IPS-18c (cell line): Measurements from ENCODE around the gene SCCPDH.
"Not testable (repeated sequence)": the region's sequence is repeated elsewhere in the genome, so short reads cannot be mapped to it uniquely, and the experiment has no call there.

Source experiments
- H3K4me3 ChIP-seq: 2 replicates; pipeline ENCODE4 v1.7.0; 2013; ENCODE audit warnings: low read depth, mild to moderate bottlenecking, low read length, moderate library complexity; ENCODE audit not compliant: insufficient read depth
- H3K9me3 ChIP-seq: one replicate; pipeline ENCODE4 v1.6.1; 2013; ENCODE audit warnings: mild to moderate bottlenecking, low read length, moderate library complexity; ENCODE audit not compliant: control insufficient read depth, insufficient read depth

The SCCPDH gene, protein sequence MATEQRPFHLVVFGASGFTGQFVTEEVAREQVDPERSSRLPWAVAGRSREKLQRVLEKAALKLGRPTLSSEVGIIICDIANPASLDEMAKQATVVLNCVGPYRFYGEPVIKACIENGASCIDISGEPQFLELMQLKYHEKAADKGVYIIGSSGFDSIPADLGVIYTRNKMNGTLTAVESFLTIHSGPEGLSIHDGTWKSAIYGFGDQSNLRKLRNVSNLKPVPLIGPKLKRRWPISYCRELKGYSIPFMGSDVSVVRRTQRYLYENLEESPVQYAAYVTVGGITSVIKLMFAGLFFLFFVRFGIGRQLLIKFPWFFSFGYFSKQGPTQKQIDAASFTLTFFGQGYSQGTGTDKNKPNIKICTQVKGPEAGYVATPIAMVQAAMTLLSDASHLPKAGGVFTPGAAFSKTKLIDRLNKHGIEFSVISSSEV

DNA sequence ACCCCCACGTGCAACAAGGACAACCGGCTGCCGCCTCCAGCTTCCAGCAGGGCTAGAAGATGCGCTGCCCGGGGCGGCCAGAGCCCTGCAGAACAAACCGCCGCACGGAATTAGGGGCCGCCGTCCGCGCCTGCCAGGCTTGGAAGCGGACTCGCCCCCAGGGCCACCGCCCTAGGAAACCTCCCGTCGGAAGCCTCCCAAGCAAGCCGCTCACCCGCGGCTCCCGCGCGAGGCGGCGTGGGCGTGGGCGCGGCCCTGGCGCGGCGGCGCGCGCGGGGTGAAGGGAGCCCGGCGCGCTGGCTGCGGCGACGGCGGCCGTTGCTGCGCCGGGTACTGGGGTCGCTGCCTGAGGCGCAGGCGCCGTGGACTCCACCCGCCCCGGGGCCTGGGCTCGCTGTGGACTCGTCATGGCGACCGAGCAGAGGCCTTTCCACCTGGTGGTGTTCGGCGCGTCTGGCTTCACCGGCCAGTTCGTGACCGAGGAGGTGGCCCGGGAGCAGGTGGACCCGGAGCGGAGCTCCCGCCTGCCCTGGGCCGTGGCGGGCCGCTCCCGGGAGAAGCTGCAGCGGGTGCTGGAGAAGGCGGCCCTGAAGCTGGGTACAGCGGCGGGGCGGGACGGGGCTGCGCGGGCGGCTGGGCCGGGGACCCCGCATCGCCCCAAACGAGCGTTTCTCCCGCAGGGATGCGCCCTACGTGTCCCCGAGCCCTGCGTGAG is at the start of gene SCCPDH:
Gene SCCPDH, plus strand, starts transcription at position 394 of the 715 bp plus-strand sequence. Its CDS starts 14 bp downstream, at position 408.
- H3K9me3 ChIP-seq = peaks cover 3% of the 10 kb centered on the region
- H3K4me3 ChIP-seq = peak within 1 kb of the TSS; percentile 77

DNA sequence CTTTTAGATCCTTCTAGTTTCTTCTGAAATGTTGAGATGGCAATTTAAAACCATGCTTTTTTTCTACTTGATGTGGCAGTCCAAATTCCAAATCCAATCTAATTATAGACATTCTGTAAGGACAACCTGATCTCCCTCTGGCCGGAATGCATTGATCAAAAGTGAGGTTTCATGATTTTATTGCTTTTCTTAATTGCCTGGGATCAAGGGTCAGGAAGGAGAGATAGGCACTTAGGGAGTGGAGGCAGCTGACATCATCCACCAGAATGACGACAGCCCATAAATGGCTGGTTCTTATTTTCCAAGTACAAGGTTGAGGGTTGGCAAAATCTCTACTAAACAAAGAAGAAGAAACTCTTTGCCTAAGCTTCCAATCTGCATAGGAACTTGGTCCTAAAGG is 46.4 kb upstream of the SCCPDH start:
- Histone ChIP-seq H3K9me3 (no peaks in the 10 kb centered on the region), H3K4me3 (no peak overlapping the region)

DNA sequence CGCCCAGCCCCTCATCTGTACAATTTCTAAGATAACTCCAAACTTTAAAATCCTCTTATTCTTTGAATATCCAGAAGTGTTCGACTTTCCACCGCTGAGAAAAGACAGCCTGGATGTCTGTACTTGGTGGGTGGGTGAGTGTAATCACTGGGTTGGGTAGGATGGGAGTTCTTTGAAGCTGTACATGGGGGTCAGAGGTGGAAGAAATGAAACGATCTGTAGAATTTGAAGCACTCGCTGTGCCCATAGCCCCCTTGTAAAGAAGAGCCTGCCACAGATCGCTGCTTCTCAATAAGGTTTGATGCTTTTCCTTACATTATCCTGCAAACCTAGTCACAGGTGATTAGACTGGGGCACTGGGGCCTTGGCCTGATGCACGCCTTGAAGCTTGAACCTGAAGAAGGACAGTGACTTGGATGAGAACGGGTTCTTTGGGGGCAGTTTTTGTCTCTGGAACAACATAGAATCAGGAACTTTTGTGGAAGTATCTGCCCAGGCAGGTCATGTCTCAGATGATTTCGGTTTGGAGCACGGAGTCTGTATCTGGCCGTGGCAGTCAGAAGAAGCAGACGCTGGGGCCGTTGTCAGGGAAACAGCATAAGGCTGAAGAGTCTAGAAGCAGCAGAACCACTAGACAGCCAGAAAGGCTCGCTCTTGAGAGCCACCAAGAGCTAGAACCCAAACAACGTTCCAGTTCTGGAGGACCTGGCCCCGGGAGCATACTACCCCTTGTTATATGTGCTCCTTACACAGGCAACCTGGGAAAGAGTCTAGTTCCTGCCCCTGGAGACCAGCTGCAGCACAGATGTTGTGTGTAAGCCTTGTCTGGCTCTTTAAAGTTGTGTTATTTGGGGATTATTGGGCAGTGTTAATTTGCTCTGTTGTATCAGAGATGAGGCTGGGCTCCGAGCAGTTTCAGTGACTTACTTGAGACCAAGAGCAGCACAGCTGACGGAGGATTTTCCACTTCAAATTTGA is 45.1 kb upstream of the SCCPDH start:
- Histone ChIP-seq H3K4me3 (no peak overlapping the region), H3K9me3 (no peaks in the 10 kb centered on the region)

DNA sequence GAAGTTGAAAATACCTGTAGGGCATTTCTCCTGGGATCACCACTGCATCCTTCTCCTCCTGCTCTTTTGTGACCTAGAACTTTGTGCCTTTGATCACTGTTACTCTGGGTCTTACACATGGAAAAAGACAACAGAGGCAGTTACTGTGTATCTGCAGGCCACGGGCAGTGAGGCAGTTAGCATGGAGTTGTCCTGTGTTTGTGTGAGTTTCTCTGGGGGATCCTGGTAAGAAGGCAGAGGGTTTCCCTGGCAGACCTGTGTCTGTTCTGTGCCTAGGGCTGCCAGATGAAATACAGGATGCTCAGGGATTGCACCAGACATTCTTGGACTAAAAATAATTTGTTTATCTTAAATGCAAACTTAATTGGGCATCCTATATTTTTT is 44.4 kb upstream of the SCCPDH start:
- no peak overlapping the region for H3K4me3 ChIP-seq

DNA sequence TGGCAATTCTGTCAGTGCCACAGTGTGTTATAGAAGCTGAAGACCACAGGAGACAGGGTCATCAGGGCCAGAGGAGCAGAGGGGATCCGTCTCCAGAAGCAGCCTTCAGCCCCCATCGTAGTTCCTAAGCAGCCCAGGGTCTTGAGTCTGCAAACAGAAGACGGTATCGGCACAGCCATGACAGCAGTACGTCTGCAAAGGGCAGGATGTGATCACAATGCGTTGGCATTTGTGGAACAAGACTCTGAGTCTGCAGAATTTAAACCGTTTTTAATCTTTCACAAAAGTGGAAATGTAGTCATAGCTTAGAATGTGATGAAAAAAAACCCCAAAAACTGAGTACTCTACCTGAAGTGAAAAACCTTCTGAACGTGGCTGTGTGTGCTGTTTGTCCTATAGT is 44.0 kb upstream of the SCCPDH start:
- no peaks in the 10 kb centered on the region for H3K9me3 ChIP-seq
- H3K4me3 ChIP-seq = no peak overlapping the region

More for the DNA sequence above, 44.4 kb upstream of the SCCPDH start:
- no peaks in the 10 kb centered on the region for H3K9me3 ChIP-seq

DNA sequence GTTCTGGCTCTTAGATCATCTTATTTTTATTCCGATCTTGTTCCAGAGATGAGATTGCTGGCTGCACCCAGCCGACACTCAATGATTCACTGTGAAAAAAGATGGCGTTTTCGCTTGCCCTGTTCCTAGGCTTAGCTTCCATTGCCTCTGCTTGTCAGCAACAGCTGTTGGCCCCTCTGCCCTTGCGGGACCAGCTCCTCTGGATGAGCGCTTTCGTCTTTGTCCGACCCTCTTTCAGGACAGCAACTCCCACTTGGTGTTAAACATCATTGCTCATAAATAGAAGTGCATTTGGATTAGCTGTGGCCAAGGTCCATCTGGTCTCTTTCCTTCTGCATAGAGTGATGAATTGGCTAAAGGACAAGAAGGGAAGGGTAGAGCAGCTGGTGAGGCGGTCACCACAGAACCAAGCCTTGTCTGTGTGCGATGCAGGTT is 43.5 kb upstream of the SCCPDH start:
- Histone ChIP-seq H3K4me3 (no peak overlapping the region), H3K9me3 (no peaks in the 10 kb centered on the region)

DNA sequence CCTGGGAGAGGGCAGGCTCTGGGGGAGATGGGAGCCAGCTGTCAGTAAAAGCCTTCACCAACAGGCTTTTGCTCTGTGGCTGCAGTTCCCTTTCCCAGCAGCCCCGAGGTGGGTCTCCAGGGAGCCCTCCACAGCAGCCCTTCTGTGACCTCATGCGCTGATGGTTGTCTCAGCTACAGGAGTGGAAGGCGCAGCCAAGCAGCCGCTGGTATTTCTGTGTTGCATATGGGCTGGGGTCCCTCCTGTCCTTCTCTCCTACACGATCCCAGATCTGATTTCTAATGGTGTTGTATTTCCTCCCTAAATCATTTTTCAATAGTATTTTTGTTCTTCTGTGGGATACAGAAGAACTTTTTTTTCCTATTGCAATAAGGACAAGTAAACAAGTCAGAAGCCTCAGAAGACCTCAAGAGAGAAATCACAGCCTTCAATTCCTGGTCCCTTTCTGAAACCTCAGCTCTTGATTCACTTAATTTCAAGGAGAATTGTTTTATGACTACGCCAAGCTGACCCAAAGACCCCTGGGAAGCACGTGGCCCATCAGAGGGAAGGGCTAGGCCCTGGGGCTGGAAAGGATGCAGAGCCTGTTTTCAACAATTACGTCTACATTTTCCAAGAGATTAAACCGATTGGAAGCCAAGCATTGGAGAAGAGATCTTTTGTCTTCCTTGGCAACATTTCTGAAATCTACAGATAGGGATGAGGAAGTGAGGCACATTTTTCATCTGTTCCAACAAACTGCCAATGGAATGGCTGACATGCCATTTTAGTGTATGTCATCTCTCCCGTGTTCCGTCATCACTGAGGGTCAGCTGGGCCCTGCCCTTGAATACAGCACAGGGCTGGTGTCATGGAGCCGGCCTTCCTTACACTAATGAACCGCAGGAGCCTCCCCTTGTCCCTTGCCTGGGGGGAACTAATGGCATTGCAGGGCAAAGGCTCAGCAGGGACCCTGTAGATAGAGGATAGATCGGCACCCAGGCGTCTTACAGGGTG is 42.0 kb upstream of the SCCPDH start:
- Histone ChIP-seq H3K4me3 (no peak overlapping the region), H3K9me3 (no peaks in the 10 kb centered on the region)

DNA sequence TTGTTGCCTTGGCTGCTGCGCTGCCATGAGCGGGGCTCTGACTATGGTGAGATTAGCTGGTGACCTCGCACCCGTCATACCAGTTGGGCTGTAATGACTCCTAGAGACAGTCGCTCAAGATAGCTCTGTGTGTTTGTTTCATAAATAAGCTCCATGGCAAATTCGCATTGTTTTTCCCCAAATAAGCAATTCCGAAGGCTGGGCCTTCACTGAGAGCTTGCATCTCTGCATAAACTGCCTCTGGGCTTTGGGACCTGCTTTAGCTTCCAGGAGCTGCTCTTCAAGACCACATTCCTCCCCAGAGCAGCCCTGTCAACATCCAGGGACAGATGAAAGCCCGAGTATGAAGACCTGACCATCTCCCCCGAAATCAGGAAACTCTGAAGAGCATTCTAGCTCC is 40.7 kb upstream of the SCCPDH start:
- H3K9me3 ChIP-seq = no peaks in the 10 kb centered on the region
- no peak overlapping the region for H3K4me3 ChIP-seq

DNA sequence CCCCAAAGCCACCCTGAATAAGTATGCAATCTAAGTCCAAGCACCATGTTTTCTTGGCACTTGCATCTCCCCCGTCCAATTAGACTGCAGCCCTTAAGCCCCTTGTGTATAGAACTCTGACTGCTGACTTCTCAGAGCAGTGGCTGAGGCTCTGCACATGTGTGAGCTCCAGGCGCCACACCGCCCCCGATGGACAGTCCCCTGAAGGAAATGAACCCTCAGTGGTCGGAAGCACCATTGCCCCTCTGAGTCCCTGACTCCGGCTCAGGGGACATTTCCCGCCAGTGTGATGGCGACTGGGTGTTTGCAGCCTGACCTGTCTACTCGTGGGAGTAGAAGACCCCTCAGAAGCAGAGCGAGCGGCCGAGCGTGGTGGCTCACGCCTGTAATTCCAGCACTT is 37.2 kb upstream of the SCCPDH start:
- Histone ChIP-seq H3K4me3 (no peak overlapping the region), H3K9me3 (no peaks in the 10 kb centered on the region)

DNA sequence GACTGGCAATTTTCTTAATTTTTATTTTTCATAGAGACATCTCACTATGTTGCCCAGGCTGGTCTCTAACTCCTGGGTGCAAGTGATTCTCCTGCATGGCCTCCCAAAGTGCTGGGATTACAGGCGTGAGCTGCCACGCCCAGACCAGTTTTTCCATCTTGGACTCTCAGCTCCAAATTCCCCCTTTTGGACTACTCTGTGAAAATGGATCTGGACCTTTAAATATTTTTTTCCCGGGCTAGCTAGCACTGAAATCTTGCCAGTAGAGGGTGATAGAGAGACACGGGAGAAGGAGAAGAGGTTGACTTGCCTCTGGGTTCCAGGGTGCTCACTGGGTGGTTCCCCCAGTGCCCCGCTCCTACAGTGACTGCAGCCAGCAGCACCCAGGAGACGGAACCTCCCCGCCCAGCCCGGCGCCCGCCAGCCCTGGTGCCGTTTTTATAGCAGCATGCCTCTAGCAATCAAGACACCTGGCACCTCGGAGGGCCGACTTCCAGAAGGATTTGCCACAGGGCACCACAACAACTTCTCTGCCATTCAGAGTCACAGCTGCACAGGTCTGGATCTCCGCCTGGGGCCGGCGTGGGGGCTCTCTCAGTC is 34.7 kb upstream of the SCCPDH start:
- Histone ChIP-seq H3K9me3 (peaks cover 2% of the 10 kb centered on the region), H3K4me3 (no peak overlapping the region)

DNA sequence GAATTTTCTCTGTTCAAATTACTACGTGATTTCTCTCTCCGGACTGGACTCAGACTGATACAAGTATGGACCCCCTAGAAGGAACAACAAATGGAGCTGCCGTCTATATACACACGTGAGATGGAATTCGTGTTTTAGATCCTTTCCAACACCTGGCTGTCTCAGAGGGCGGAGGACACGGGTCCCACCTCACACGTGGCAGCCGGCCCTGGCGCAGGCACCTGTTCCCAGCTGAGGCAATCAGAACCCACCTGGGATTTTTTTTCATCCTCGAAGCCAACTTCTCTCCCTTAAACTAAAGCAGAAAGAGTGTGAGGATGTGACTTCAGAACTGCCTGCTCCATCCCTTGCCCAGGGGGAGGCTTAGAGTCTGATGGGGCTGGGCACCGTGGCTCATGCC is 34.1 kb upstream of the SCCPDH start:
- H3K4me3 ChIP-seq = no peak overlapping the region
- peaks cover 6% of the 10 kb centered on the region for H3K9me3 ChIP-seq

DNA sequence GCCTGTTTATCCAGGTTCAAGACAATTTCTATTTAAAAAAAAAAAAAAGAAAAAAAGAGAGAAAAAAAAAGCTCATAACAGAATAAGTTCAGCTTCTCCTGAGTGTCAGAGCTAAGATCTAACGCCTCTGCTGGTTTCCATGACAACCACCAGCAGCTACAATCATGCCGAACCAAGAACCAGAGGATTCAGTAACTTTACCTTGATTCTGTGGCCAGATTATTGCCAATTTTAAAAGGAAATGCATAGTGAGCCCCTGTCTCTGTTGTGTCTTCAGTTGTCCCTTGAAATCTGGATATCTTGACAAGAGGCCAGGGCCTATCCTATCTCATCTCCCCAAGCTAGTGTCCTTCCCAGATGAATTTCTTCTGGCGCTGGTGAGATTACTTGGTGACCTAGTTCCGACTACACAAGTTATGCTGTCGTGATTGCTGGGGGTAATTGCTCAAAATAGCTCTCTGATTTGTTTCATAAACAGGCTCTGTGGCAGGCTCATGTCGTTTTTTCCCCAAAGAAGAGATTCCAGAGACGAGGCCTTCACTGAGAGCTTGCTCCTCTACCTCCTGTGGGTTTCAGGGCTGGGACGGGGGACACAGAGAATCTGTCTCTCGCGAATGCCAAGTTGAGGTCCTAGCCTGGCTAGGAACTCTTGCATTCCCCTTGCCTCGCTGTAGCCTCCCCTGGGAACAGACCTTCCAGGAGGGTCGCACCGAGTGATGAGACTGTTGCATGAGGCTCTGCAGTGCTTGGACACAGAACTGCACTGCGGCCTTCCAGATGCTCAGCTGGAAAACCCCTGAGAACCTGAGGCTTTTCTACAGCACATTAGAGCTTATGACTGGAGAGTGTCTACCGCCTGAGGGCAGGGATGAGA is 32.4 kb upstream of the SCCPDH start:
- Histone ChIP-seq H3K9me3 (peaks cover 6% of the 10 kb centered on the region), H3K4me3 (no peak overlapping the region)

DNA sequence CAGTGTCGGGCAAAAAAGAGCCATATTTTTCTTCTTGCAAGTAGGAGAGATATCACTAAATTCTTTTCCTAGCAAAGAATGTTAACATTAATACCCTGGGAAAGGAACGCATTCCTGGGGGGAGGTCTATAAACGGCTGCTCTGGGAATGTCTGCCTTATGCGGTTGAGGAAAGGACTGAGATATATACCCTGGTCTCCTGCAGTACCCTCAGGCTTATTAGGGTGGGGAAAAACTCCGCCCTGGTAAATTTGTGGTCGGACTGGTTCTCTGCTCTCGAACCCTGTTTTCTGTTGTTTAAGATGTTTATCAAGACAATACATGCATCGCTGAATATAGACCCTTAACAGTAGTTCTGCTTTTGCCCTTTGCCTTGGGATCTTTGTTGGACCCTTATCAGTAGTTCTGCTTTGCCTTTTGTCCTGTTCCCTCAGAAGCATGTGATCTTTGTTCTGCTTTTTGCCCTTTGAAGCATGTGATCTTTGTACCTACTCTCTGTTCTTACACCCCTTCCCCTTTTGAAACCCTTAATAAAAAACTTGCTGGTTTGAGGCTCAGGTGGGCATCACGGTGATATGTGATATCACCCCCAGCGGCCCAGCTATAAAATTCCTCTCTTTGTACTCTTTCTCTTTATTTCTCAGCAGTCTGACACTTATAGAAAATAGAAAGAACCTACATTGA is 29.9 kb upstream of the SCCPDH start:
- not testable (repeated sequence) for H3K9me3 ChIP-seq, H3K4me3 ChIP-seq

DNA sequence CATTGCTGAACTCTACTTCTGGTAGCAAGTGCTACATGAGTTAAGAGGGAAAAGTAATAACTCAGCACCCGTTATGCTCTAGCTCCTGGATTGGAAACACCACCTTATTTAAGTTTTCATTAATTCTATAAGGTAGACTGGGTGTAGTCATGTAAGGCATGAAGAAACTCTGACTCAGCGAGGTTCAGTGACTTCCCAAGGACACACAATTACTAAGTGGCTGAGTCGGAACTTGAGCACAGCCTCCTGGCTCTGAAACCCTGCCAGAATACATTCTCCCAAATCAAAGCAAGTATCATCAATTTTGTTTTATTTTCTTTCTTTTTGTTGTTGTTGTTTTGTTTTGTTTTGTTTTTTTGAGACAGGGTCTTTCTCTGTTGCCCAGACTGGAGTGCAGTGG is 29.1 kb upstream of the SCCPDH start:
- Histone ChIP-seq H3K9me3 (peaks cover 6% of the 10 kb centered on the region), H3K4me3 (no peak overlapping the region)

DNA sequence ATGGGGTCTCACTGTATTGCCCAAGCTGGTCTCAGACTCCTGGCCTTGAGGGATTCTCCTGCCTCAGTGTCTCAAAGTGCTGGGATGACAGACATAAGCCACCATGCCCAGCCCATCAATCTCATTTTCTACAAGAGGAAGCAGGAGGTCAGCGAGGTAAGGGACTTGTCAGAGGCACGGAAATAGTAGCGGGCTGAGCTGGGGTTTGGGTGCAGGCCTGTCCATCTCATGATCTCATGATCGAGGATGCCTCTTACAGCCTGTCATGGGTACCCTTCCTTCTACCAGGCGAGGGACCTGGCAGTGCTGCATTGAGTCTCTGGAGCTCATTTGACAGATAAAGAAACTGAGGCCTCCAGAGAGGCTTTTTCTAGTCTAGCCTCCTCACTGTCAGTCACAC is 28.5 kb upstream of the SCCPDH start:
- Histone ChIP-seq H3K4me3 (no peak overlapping the region), H3K9me3 (peaks cover 6% of the 10 kb centered on the region)
